Neutrophil (primary cell): ENCODE data around the gene NFATC2.

Experiments used
- H3K27ac ChIP-seq: fragments of 200-600 bp; sonication (generic); 2 replicates; pipeline ENCODE4 v1.5.1; 2016; ENCODE audit warnings: mild to moderate bottlenecking, moderate library complexity
- H3K27me3 ChIP-seq: fragments of 200-600 bp; sonication (generic); 2 replicates; pipeline ENCODE4 v1.6.0; 2016; ENCODE audit warnings: mild to moderate bottlenecking
- H3K36me3 ChIP-seq: fragments of 200-600 bp; sonication (generic); 2 replicates; pipeline ENCODE4 v1.5.1; 2017
- H3K4me1 ChIP-seq, 2 experiments: fragments of 200-600 bp in 1 of 2; sonication (generic) in 1 of 2; 1 replicate in 1 of 2; 2 replicates in 1 of 2; pipeline versions ENCODE4 v1.5.1 to v1.6.1; 2013 to 2016; ENCODE audit warnings: low read depth in 1 of 2, low read length in 1 of 2, mild to moderate bottlenecking in 1 of 2, moderate library complexity in 1 of 2; ENCODE audit not compliant: control insufficient read depth in 1 of 2, insufficient read depth in 1 of 2
- H3K4me3 ChIP-seq, 2 experiments: fragments of 200-600 bp in 1 of 2; sonication (generic) in 1 of 2; 1 replicate in 1 of 2; 2 replicates in 1 of 2; pipeline ENCODE4 v1.5.1; 2013 to 2016; ENCODE audit warnings: low read depth in 1 of 2, low read length in 1 of 2, mild to moderate bottlenecking in 1 of 2, moderate library complexity in 1 of 2
- H3K9me3 ChIP-seq: fragments of 200-600 bp; sonication (generic); 2 replicates; pipeline ENCODE4 v1.5.1; 2016
- CTCF ChIP-seq: fragments of 200-600 bp; sonication (generic); IDR thresholded peaks from 2 replicates; pipeline ENCODE4 v1.5.1; 2016; ENCODE audit warnings: antibody characterized with exemption

The NFATC2 gene

DNA sequence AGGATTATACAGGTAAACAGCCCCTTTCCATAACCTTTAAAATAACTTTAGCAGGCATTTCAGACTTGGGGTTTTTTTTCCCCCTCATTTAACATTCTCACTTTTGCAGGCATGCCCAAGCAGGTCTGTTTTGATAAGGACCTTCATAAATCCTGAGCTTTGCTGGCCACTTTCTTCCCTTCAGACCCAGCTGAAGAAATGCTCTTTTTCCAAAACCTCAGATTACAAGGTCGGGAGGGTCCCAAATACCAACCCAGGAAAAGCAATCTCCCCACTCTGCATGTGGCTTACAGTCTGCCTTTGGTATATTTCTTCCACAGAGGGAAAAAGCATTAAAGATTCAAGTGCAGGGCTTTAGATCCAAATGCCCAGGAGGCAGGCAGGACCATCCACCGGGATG lies 6.8 kb downstream of the NFATC2 start:
- no peak for TF ChIP-seq CTCF
- no peaks in the 10 kb centered on the region for H3K4me1 ChIP-seq
- no peak overlapping the region for H3K4me3 ChIP-seq
- no peaks in the 10 kb centered on the region for H3K9me3 ChIP-seq
- peaks cover 70% of the 10 kb centered on the region for H3K27me3 ChIP-seq
- H3K27ac ChIP-seq, result no peak overlapping the region
- H3K36me3 ChIP-seq, result no peaks in the 10 kb centered on the region

GRCh38 chr20:51535075-51535386 lies 7.5 kb downstream of the NFATC2 start:
- no peaks in the 10 kb centered on the region for H3K36me3 ChIP-seq
- no peak overlapping the region for H3K4me3 ChIP-seq
- no peak for TF ChIP-seq CTCF
- H3K4me1 ChIP-seq, result no peaks in the 10 kb centered on the region
- no peaks in the 10 kb centered on the region for H3K9me3 ChIP-seq
- peaks cover 64% of the 10 kb centered on the region for H3K27me3 ChIP-seq
- no peak overlapping the region for H3K27ac ChIP-seq

DNA sequence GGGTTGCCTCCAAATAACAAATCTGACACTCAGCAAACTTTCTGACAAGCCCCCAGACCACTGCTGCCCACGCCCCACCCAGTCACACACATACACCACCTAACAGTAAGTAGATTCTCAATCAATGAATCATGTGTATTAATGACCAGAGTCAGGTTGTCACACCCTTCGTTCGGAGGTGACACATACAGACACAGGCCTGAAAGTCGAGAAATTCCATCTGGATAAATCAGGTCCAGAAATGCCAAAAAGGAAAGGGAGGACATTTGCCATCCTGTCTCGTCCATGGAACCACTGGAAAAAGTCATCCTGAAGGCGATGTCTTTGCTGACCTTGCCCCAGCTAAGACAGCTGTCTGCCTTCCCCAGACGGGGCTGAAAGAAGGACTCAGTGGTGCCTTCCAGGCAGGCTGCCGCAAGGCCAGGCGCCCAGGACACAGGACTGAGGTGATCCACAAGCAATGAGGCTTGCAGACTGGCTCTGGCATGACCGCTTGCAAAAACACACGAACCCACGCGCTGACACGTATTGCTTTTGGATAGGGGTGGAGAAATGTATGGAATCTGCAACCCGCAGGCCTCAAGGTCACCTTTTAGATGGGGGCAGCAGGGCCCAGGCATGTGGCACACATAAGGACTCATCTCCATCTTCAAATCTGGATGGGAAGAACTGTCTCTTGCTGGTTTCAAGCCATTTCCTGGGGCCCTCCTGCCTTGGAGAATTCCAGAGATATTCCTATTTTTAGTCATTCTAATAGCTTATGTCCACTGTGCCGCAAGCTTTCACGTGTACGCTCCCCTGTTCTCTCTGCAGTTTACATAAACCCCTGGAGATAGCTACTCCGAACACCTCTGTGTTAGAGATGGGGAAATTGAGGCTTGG lies 9.0 kb downstream of the NFATC2 start:
- H3K4me3 ChIP-seq, result no peak overlapping the region
- no peaks in the 10 kb centered on the region for H3K4me1 ChIP-seq
- H3K27me3 ChIP-seq, result peaks cover 49% of the 10 kb centered on the region
- H3K9me3 ChIP-seq, result no peaks in the 10 kb centered on the region
- H3K27ac ChIP-seq, result no peak overlapping the region
- TF ChIP-seq CTCF, result no peak
- H3K36me3 ChIP-seq, result no peaks in the 10 kb centered on the region

GRCh38 chr20:51532577-51533191 lies 9.8 kb downstream of the NFATC2 start:
- Histone ChIP-seq H3K9me3 (no peaks in the 10 kb centered on the region), H3K4me1 (no peaks in the 10 kb centered on the region), H3K36me3 (no peaks in the 10 kb centered on the region), H3K27me3 (peaks cover 47% of the 10 kb centered on the region), H3K27ac (no peak overlapping the region), H3K4me3 (no peak overlapping the region)
- TF ChIP-seq CTCF, result no peak

- Histone ChIP-seq H3K9me3 (no peaks in the 10 kb centered on the region), H3K36me3 (no peaks in the 10 kb centered on the region), H3K27me3 (peaks cover 47% of the 10 kb centered on the region), H3K4me1 (no peaks in the 10 kb centered on the region), H3K27ac (no peak overlapping the region), H3K4me3 (no peak overlapping the region)
- no peak for TF ChIP-seq CTCF
Measured at GRCh38 chr20:51531712-51532456, 10.6 kb downstream of the NFATC2 start.
